Activated CD4-positive, alpha-beta T cell treated with anti-CD3 and anti-CD28 coated beads for 4 hours (primary cell): ENCODE measurements around the gene GPR50.

ENCODE experiments used
- DNase-seq, 2 donors: peaks; one replicate each; pipeline ENCODE4 v3.0.0-alpha.2; 2020

GPR50 gene

DNA sequence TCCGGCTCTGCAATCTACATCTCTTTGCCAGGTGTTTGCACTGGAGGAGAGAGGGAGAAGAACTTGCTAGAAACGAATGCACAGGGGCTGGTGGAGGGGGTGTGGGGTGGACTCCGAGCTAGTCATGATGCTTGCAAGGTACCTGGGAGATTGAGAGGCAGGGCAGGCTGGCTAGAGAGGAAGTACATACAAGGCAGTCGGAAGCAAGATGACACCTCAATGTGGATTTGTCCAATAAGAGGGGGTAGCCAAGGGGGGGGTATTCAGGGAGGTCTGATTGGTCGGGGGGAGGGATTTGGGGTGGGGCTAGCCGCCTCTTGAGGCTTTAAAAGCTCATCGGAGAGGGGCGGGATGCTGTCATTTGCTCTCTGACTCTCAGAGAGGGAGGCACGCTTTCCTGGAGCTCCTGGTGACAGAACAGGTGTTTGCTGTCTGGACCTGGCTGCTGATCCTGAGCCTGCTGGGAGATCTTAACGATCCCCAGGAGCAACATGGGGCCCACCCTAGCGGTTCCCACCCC is at the start of gene GPR50:
TSS of gene GPR50 (plus strand) at position 354 of the 520 bp plus-strand sequence. CDS start at position 492, 138 bp downstream.
- DNase-seq: no peak

DNA sequence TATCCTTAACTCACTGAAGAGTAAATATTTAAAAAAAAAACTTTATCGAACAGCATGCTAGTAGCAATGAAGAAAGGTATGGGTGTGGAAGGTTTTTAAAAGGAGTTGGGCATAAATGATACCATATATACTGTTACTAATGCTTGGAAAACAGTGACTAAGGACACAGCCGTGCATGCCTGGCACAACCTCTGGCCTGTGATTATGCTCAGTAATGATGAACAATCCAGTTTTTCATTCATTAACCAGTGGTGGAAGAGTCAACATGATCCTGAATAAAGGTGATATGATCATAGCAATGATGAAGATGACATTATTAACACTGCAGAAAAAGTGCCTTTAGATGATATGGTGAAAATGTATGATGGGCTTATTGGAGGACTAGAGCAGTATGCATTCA is 43.9 kb upstream of the GPR50 start:
- DNase-seq: no peak

DNA sequence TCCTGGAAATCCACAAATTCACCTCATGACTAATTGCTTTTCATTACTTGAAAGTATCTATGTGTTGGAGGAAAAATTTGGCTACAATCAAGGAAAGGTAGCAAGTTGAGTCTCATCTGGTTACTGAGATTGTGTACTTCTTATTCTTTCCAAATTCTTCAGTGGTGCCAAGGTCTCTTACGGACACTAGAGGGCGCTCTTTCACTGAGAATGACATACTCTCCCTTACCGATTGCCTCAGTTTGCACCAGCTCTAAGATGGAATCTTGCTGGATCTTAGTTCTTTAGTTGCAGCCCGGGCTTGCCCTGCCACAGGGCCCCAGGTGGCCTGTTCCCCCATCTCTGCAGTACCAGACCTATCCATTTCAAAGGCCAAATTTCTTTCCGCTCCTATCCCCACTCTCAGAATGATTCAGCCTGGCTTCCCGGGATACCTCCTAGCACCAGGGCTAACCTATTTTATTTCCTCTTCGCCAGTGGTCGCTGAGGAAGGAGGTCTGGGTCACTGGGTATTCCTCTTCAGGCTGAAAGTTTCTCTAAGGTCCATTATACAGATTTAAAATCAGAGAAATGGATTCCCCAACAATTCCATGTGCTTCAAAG is 24.6 kb upstream of the GPR50 start:
- DNase-seq: peak; percentile 3 to 30

DNA sequence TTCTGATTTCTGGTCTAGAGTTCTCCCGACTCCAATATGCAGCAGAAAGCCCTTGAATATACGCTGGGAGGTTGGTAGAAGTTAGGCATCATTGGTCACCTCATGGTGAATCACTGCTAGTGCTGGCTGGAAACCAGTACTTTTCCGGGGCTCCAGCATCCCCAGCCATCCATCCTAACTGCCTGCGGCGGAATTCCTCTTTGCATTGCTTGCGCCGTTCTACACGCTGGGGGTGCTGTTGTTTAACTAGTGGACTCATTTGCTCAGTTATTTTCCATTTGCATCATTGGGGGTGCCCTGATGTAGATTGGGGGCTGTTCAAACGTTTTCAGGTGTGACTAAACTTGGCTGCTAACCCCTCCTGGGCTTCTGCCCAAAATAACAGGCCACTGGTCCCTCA is 23.3 kb upstream of the GPR50 start:
- no peak for DNase-seq

DNA sequence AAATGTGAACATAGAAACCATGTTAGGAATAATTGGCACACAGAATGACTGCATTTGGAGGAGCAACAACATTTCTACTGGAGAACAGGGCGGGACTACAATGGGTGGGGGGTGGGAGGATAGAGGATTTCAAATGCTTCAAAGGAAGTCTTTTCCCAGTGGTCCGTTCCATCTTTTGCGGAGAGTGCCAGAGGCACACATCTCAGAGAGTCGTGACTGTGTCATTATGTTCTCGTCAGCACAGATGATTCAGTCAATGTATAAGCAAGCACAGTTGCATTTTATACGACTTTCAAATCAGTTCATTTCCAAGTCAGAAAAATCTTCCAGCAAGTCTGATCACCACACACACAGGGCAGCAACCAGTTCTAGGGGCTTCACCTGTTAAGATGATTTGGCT is 22.7 kb upstream of the GPR50 start:
- no peak for DNase-seq

DNA sequence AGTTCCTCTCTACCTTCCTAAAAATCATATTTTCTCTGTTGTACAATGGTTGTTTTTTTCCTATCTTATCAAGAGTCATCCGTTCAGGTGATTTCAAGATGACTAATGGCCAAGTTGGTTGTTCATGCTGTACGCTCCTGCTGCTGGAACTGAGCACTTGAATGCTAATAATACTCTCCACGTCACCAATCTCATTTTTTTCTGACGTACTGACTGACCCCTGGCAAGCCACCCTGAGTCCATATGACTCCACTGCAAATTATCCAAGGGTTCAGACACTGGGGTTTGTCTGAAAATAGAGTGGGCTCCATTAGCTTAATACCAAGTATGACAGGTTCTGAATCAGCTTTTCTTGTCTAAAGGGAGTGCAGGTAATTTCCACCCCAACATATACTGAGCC is 21.1 kb upstream of the GPR50 start:
- no peak for DNase-seq

DNA sequence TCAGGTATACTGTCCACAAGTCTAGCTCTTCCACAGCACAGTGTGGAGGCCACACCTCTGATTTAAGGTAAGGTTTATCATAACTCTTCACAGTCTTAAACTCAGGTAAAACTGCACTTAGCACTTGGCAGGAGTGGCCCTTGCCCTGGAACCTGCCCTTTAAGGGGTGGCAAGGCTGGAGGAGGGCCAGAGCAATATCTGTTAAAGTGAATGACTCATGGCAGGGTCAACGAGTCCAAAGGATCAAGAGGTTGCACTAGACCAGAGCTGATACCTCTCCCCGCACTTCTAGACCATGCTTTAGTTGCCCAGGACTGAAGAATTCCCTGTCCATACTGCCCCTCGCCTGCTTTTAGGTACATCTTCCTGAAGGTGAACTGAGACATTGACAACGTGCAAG is 14.7 kb upstream of the GPR50 start:
- no peak for DNase-seq

DNA sequence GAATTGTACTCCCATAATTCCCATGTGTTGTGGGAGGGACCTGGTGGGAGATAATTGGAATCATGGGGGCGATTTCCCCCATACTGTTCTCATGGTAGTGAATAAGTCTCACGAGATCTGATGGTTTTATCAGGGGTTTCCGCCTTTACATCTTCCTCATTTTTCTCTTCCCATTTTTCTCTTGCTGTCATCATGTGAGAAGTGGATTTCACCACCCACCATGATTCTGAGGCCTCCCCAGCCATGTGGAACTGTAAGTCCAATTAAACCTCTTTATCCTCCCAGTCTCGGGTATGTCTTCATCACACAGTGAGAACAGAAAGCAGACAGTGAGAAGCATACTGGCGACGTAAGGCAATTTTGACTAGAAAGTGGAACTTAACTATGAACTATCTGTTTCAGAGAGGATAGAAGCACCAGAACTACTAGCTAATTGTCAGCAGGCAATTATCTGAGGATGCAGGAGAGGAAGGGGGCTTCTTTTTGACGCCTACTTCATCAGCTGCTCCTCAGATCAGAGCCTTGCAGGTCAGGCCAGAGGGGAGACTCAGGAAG is 8.5 kb upstream of the GPR50 start:
- no peak for DNase-seq

DNA sequence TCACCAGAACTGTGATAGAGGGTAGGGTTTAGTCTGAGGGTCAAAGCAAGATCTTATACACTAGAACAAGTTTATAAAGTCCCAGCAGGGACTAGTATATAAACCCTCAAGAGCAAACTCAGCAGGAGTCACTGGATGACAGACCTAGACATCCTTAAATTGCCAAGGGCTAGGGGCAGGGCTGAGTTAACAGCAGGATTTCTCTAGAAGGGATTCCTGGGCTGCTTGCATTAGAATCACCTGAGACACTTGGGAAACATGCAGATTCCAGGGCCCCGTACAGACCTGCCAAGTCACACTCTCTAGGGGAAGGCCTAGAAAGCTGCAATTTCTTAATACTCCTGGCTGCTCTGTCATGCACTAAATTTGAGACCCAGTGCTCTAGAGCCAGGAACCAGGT is 6.6 kb upstream of the GPR50 start:
- DNase-seq: no peak

DNA sequence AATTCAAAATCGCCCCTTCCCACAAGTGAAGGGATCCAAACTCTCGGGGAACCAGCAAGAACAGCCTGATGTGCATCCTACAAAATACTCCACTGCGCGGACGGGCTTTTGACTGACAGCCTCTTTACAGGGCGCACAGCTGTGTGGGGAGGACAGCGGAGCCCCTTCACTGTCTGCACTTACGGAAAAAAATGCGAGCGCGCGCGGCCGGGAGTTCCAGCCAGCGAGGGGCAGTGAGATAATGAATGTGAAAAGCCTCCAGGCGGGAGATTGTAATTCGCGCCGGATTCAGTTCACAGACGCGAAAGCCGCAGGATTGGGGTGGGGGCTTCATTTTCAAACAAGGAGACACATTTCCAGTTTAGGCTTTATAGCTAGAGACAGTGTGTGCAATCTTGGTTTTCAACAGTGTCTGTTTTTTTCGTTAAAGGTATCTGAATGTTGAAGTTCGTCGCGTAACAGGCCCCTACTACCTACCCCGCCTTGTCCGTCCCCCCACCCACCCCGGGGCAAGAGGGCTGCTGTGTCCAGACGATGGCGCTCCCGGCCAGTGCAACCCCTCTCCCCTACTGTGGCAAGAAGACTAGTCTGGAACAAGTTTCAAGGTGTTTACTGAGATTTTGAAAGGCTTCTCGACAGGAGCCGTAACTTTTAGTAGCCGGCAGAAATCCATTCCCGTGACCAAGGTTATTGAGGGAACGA is 1.7 kb upstream of the GPR50 start:
- DNase-seq: no peak

DNA sequence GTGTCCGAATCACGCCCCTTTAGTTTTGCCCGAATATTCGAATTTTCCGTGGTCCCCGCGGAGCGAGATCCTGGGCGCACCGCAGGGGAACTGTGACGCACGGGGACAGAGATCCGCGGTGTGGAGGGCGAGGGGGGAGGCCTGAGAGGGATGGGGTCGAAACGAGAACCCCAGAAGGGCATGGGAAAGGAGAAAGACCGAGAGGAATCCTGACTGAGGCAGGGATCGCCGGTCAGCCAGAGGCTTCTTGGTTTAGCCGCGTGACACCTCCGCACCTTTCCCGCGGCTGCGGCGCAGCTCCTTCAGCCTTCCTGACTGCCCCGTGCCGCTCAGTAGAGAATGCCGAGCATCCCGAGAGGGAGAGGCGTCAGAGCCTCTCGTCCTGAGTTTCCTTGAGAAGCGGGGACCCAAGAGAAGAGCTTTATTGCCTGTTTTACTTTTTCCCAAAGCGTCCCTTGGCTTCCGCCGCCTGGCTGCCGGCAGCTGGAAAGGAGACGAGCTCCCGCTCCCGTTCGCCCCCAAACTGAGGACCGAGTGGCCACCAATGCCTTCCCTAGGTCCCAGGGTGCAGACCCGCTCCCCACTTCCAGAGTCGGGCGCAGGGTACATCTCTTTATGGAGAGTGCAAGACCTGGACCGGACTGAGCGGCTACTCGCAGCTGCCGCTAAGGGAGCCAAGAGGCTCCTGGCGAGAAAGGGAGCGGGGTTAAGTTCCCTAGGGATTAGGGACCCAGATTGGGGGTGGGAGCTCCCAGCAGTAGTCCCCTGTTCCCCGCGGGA is 911 bp upstream of the GPR50 start:
- no peak for DNase-seq

DNA sequence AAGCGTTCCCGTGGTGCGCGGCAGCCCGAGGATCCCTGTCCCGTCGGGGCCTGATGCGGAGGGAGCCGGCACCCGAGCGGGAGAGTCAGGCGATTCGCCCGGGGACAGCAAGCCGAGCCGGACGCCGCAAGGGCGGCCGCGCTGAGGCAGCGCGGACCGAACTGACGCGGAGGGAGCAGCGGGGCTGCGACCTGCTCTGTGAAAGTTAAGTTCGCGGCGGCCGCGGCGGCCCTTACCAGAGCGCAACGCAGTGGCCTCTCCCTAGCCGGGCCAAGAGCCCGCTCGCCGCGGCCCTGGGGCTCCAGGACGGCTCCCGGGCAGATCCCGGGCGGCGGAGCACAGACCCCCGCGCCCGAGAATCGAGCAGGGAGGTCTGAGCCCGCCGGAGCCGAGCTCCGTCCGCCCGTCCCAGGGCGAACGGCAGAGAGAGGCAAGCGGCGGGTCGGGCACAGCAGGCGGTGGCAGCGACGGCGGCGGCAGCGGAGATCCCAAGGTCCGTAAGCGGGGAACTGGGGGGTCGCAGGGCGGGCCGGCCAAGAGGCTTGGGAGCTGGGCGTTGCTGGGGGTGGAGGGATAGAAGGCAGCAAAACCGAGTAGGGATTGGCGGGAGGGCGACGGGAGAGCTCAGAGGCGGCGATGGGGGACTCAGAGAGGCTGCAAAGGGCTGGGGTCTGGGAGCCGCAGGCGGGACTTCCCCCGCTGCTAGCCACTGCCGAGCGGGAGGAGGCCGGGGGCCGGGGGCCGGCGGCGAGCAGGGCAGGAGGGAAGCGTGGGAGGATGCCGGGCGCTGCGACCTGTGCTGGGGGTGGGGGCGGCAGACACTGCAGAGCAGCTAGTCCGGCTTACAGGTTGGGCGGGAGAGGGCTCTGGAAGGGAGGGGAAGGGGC is 1.0 kb downstream of the GPR50 start:
- no peak for DNase-seq

DNA sequence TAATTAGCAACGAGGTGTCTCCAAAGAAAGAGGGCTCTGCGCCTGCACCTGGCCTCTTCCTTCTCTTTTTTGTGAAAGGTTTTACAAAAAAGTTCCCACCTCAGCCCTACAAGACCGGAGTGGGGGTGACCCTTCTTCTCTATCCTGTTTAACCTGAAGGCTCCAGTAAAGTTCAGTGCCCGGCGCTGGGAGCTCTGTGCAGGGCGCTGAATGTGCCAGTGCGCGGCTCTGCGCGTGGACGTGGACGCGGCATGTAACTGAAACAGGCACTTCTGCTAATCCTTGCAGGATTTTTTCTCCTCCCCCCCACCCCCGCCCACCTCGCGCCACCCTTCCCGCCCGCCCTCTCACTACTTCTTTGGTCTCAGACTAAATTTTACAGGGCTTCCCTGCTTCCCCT is 2.4 kb downstream of the GPR50 start:
- DNase-seq: no peak

DNA sequence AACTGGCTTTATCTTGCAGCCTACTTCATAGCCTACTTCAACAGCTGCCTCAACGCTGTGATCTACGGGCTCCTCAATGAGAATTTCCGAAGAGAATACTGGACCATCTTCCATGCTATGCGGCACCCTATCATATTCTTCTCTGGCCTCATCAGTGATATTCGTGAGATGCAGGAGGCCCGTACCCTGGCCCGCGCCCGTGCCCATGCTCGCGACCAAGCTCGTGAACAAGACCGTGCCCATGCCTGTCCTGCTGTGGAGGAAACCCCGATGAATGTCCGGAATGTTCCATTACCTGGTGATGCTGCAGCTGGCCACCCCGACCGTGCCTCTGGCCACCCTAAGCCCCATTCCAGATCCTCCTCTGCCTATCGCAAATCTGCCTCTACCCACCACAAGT is 4.0 kb downstream of the GPR50 start:
- no peak for DNase-seq

DNA sequence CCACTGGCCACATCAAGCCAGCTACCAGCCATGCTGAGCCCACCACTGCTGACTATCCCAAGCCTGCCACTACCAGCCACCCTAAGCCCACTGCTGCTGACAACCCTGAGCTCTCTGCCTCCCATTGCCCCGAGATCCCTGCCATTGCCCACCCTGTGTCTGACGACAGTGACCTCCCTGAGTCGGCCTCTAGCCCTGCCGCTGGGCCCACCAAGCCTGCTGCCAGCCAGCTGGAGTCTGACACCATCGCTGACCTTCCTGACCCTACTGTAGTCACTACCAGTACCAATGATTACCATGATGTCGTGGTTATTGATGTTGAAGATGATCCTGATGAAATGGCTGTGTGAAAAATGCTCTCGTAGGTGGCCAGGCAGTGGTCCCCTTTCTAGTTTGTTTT is 4.7 kb downstream of the GPR50 start:
- no peak for DNase-seq

DNA sequence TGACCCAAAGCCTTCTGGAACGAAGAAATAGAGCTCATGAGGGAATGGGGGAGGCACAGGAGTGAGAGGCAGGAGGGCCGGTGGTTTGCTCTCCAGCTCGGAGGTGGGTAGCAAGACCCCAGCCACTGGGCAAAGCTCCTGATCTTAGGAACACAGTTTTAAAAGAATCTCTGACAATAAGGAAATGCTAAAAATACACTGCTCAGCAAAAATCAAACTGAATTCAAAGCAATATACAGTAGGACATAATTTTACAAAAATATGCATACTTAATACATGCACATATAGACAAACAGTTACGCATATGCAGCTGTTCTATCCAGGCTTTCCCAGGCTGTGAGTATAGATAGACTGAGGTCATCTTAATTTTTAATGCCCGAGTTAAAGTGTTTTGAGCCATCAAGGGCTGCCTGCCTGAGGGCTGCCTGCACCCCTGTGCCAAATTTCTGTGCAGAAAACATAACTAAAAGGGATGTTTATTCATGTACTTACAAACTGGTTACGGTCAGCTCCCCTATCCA is 6.9 kb downstream of the GPR50 start:
- no peak for DNase-seq

DNA sequence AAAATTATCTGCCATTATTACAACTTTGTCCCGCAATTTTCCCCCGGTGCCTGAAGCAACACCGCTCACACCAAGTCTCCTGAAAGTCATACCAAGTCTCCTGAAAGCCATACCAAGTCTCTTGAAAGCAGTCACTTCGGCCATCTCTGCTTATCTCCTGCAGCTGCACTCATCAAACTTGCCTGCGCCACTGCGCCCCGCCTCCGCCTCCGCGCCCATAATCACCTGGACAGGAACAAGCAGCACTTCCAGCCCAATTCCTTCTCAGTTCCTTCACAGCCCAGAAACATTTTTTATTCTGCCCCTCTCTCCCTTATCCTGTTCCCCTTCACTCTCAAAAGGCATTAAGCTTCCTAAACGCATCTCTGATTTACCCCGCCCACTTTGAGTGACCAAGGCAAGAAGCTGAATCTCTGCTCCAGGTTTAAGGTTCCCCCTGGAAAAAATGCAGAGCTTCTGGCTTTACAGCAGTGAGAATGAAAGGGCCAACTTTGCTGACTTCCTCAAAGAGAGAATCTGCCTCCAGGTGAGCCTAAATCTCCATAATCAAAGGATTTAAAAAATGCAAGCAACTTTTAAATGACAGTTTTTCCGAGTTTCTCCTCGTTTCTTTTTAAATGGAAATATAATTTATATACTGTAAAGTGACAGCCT is 7.7 kb downstream of the GPR50 start:
- no peak for DNase-seq

DNA sequence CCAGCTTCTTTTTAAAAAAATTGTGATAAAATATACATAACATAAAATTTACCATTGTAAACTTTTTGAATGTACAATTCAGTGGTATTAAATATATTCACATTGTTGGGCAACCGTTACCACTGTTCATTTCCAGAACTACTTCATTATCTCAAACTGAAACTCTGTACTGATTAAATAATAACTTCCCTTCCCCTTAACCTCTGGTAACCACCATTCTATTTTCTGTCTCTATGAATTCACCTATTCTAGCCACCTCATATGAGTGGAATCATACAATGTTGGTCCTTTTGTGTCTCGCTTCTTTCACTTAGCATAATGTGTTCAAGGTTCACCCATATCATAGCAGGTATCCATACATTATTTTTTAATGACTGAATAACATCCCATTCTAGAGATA is 8.3 kb downstream of the GPR50 start:
- DNase-seq: no peak

DNA sequence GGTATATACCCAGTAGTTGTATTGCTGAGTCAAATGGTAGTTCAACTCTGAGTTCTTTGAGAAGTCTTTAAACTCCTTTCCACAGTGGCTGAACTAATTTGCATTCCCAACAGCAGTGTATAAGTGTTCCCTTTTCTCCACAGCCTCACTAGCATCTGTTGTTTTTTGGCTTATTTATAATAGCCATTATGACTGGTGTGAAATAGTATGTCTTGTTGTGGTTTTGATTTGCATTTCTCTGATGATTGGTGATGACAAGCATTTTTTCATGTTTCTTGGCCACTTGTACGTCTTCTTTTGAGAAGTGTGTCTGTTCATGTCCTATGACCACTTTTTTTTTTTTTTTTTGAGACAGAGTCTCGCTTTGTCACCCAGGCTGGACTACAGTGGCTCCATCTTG is 30.5 kb downstream of the GPR50 start:
- DNase-seq: no peak

DNA sequence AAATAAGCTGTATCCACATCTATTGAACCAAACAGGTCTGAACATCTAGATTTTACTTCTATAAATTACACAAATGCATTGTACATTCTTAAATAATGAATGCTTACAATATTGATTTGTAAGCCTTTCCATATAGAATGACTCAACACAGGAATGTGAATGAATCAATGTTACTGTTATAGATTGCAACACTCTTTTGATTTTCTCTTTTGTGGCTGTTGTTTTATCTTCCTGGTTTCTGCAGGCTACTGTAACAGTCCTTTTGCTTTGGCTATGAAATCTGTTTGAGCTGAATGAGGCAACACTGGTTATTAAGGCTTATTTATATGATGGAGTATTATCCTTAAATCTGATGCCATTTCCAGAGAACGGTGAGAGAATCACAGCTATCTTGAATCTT is 49.5 kb downstream of the GPR50 start:
- no peak for DNase-seq

DNA sequence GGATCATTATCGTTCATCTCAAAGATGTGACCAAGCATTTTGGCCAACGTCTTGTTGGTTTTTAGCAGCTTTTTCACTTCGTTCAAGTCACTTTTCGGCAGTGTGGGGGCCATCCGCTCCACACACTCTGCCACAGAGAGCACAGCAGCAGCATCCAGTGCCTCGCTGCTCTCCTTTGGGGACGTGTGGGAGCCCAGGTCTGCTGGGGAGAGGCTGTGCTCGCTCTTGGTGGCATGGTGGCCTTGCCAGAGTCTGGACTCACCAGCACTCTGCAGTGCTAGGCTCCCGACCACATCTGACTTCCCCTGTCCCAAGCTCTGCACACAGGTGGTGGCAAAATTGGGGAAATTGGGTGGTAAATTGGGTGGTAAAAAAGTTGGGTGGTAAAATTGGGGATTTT is 50.6 kb downstream of the GPR50 start:
- DNase-seq: no peak

DNA sequence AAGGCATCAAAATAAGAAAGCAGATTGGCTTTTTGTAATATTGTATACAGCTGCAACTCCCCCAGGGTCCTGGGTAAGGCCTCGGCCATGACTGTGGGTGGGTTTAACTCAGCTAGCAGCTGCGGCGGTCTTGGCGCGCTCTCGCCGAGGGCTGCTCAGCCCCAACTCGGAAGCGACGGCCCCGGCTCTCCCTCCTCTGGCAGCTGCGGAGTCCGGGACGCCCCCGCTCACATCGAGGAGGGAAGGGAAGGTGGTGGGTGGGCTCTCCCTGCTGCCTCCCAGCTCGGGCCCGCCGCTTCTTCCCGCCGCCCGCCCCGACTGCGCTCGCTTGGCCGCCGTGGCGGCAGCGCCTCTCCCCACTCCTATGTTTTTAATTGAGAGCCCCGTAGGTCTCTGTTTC is 51.2 kb downstream of the GPR50 start:
- DNase-seq: no peak
